K562 (cell line): ENCODE measurements around the gene ZC3H6. TPM values are rescaled to one million over a fixed set of nuclear protein-coding genes. Genes with fewer than 3 reads are reported as not detected.
A peak's percentile ranks its signal among the peaks of the same experiment; 100 is the strongest.

ENCODE experiments used
- ADNP ChIP-seq: fragments of 200-800 bp; sonication (Bioruptor generic); IDR thresholded peaks from 2 replicates; pipeline ENCODE4 v1.6.1; 2016; ENCODE audit warnings: missing genetic modification characterization, missing compliant biosample characterization
- AFF1 ChIP-seq, 2 experiments: fragments of 450-650 bp; IDR thresholded peaks; 2 replicates each; pipeline ENCODE4 v1.6.1; 2018; ENCODE audit warnings: mild to moderate bottlenecking in 2 of 2, low read depth in 1 of 2; ENCODE audit not compliant: partially characterized antibody in 2 of 2
- DEAF1 ChIP-seq: fragments of 450-650 bp; formaldehyde crosslinking; IDR thresholded peaks from 2 replicates; pipeline ENCODE4 v1.4.0; 2020; ENCODE audit warnings: mild to moderate bottlenecking, moderate library complexity
- EGR1 ChIP-seq: fragments of 450-650 bp; conservative IDR thresholded peaks from 2 replicates; pipeline ENCODE4 v1.6.1; 2017; ENCODE audit warnings: mild to moderate bottlenecking
- HDAC1 ChIP-seq, 2 experiments: fragments of 450-650 bp; IDR thresholded peaks; 2 replicates each; pipeline ENCODE4 v1.6.1; 2016 to 2017; ENCODE audit warnings: inconsistent platforms in 1 of 2, mild to moderate bottlenecking in 1 of 2, moderate library complexity in 1 of 2
- JUND ChIP-seq, 2 experiments: IDR thresholded peaks; 2 replicates in 1 of 2; 3 replicates in 1 of 2; pipeline ENCODE4 v1.6.1; 2011; ENCODE audit warnings: borderline replicate concordance in 2 of 2, low read depth in 2 of 2, low read length in 2 of 2, improper control_type of control experiment in 1 of 2, missing biosample characterization in 1 of 2, missing genetic modification characterization in 1 of 2, missing genetic modification reagents in 1 of 2
- NFIX ChIP-seq: fragments of 250-450 bp; sonication (Bioruptor Pico); IDR thresholded peaks from 2 replicates; pipeline ENCODE4 v1.4.0; 2020; ENCODE audit warnings: low read depth, mild to moderate bottlenecking, moderate library complexity
- NR4A1 ChIP-seq, 2 experiments: fragments of 250-450 bp in 1 of 2; fragments of 450-650 bp in 1 of 2; sonication (Bioruptor Pico) in 1 of 2; IDR thresholded peaks; 2 replicates each; pipeline versions ENCODE4 v1.4.0 to v1.6.1; 2016 to 2020; ENCODE audit warnings: mild to moderate bottlenecking in 2 of 2, missing compliant biosample characterization in 1 of 2, missing genetic modification characterization in 1 of 2, moderate library complexity in 1 of 2
- RAD21 ChIP-seq, 2 experiments: fragments of 250-450 bp in 1 of 2; fragments of 450-650 bp in 1 of 2; sonication (Bioruptor Pico) in 1 of 2; formaldehyde crosslinking in 1 of 2; IDR thresholded peaks in 1 of 2; conservative IDR thresholded peaks in 1 of 2; 2 replicates each; pipeline versions ENCODE4 v1.4.0 to v1.8.0; 2020 to 2022; ENCODE audit warnings: mild to moderate bottlenecking in 2 of 2, moderate library complexity in 1 of 2
- SNAPC5 ChIP-seq: fragments of 250-450 bp; sonication (Bioruptor Pico); IDR thresholded peaks from 2 replicates; pipeline ENCODE4 v1.8.0; 2021; ENCODE audit warnings: moderate library complexity, mild to moderate bottlenecking, inconsistent platforms
- TAL1 ChIP-seq: fragments of 450-650 bp; IDR thresholded peaks from 2 replicates; pipeline ENCODE4 v1.6.1; 2016; ENCODE audit warnings: mild to moderate bottlenecking
- XRCC3 ChIP-seq: fragments of 450-650 bp; IDR thresholded peaks from 2 replicates; pipeline ENCODE4 v1.6.1; 2017; ENCODE audit warnings: mild to moderate bottlenecking, moderate library complexity
- ZBTB12 ChIP-seq: fragments of 250-450 bp; sonication (Bioruptor Pico); IDR thresholded peaks from 2 replicates; pipeline ENCODE4 v1.4.0; 2020
- ZC3H11A ChIP-seq: IDR thresholded peaks from 2 replicates; pipeline ENCODE4 v1.6.1; 2012; ENCODE audit warnings: low read depth, low read length, improper control_type of control experiment
- ZC3H8 ChIP-seq: fragments of 450-650 bp; IDR thresholded peaks from 2 replicates; pipeline ENCODE4 v1.6.1; 2017
- ZNF134 ChIP-seq: fragments of 250-450 bp; sonication (Bioruptor Pico); conservative IDR thresholded peaks from 2 replicates; pipeline ENCODE4 v1.4.0; 2020
- ZNF507 ChIP-seq: conservative IDR thresholded peaks from 2 replicates; pipeline ENCODE4 v1.6.1; 2017; ENCODE audit warnings: missing genetic modification characterization, missing compliant biosample characterization
- ZNF512 ChIP-seq: IDR thresholded peaks from 2 replicates; pipeline ENCODE4 v1.6.1; 2016; ENCODE audit warnings: missing genetic modification characterization, missing compliant biosample characterization
- polyA plus RNA-seq, 8 experiments: library from polyadenylated mRNA; depleted of rRNA in 4 of 8; stranded (reverse) in 5 of 8; unstranded in 3 of 8; fragments of >200 nt; fragmentation: Nextera tagmentation in 2 of 8; fragmentation: Illumina TruSeq in 1 of 8; extraction: Ambion mirVana in 2 of 8; extraction: Trizol in 1 of 8; gene quantifications; 2 replicates each; pipeline versions ENCODE4 v1.2.1 to v1.2.3, GENCODE V29; 2011 to 2014; ENCODE audit warnings: inconsistent platforms in 1 of 8, missing spikeins in 1 of 8
- total RNA-seq, 7 experiments: library from RNA; depleted of rRNA in 6 of 7; stranded (reverse); fragments of >200 nt in 6 of 7; fragmentation: Illumina TruSeq in 2 of 7; extraction: Trizol in 2 of 7; gene quantifications; 2 replicates each; pipeline versions ENCODE4 v1.2.1 to v1.2.3, GENCODE V29; 2011 to 2021; ENCODE audit warnings: low replicate concordance in 1 of 7

ZC3H6 gene
- total and polyA plus RNA-seq, 9 of the 15 experiments (the other 6 are each of a cell fraction or from before 2014, with no cell fraction given) = 0.45 to 1.9 (median 1.5) TPM

- TF ChIP-seq DEAF1 (CRISPR knock-in tag) (peak; percentile 78), AFF1 (IDR thresholded peaks at IDR 0.05; ENCODE audit: low read depth in 1 of 2, partially characterized antibody in 2 of 2) (no peak), ZNF134 (no peak), EGR1 (no peak), ZNF512 (tag) (no peak), TAL1 (no peak), ZBTB12 (CRISPR knock-in tag) (no peak), ZC3H8 (no peak), JUND (IDR thresholded peaks at IDR 0.05; ENCODE audit: borderline replicate concordance, low read depth, low read length) (peak; percentile 58; the same call in 1 of the 2 replicates), JUND (tag; IDR thresholded peaks at IDR 0.05; ENCODE audit: borderline replicate concordance, low read depth, low read length) (no peak; the same call in 2 of the 3 replicates), ADNP (tag) (peak; percentile 24; the same call in 1 of the 2 replicates), RAD21 (CRISPR knock-in tag; conservative IDR thresholded peaks at IDR 0.05 in 1 of 2, IDR thresholded peaks at IDR 0.05 in 1 of 2) (peak; percentile 89 to 92), SNAPC5 (CRISPR knock-in tag) (no peak), NR4A1 (CRISPR knock-in tag; IDR thresholded peaks at IDR 0.05) (no peak), NR4A1 (tag; IDR thresholded peaks at IDR 0.05) (0 out of 2 replicates have a peak, but pooled peaks have one; percentile 28), XRCC3 (no peak), HDAC1 (IDR thresholded peaks at IDR 0.05) (no peak), ZC3H11A (peak; percentile 62; the same call in 1 of the 2 replicates), NFIX (no peak), ZNF507 (tag) (no peak)
These were observed 15.7 kb upstream of the ZC3H6 start (continued) for GRCh38 chr2:112259509-112260294.
